HL-60 (cell line): ENCODE data around the gene PHIP.

Source experiments
- GABPA ChIP-seq: IDR thresholded peaks from 2 replicates; pipeline ENCODE4 v1.6.1; 2012; ENCODE audit warnings: low read depth
- POLR2AphosphoS5 ChIP-seq: IDR thresholded peaks from 2 replicates; pipeline ENCODE4 v1.6.1; 2012; ENCODE audit warnings: low read depth
- TF ChIP-seq, protein P1 (sequence below): IDR thresholded peaks from one replicate; pipeline ENCODE4 v1.5.1; 2011; ENCODE audit warnings: low read length, control low read depth, inconsistent platforms; ENCODE audit not compliant: insufficient read depth
- TF ChIP-seq, protein P2 (sequence below): IDR thresholded peaks from 2 replicates; pipeline ENCODE4 v1.6.1; 2012; ENCODE audit warnings: low read depth; ENCODE audit not compliant: insufficient replicate concordance

DNA sequence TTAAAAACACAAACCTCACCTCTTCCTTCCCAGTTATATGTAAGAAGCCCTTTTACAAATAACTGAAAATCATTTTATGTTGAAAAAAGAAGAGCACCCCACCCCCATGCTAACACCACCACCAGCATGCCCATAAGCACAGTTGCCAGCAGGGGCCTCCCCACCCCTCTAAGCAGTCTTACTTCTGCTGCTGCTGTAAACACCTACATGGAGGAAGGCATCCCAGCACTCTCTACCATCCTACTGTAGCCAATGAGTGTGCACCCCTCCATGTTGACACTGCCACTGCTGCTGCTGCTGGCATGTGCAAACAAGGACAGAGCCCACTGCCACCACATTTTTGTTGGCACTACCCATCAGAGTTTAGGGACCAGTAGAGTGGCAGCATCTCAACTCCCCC is 49.6 kb upstream of the PHIP start:
- TF ChIP-seq, protein P1, sequence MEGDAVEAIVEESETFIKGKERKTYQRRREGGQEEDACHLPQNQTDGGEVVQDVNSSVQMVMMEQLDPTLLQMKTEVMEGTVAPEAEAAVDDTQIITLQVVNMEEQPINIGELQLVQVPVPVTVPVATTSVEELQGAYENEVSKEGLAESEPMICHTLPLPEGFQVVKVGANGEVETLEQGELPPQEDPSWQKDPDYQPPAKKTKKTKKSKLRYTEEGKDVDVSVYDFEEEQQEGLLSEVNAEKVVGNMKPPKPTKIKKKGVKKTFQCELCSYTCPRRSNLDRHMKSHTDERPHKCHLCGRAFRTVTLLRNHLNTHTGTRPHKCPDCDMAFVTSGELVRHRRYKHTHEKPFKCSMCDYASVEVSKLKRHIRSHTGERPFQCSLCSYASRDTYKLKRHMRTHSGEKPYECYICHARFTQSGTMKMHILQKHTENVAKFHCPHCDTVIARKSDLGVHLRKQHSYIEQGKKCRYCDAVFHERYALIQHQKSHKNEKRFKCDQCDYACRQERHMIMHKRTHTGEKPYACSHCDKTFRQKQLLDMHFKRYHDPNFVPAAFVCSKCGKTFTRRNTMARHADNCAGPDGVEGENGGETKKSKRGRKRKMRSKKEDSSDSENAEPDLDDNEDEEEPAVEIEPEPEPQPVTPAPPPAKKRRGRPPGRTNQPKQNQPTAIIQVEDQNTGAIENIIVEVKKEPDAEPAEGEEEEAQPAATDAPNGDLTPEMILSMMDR, result no peak
- TF ChIP-seq POLR2AphosphoS5 (no peak), GABPA (no peak)
- TF ChIP-seq, protein P2, sequence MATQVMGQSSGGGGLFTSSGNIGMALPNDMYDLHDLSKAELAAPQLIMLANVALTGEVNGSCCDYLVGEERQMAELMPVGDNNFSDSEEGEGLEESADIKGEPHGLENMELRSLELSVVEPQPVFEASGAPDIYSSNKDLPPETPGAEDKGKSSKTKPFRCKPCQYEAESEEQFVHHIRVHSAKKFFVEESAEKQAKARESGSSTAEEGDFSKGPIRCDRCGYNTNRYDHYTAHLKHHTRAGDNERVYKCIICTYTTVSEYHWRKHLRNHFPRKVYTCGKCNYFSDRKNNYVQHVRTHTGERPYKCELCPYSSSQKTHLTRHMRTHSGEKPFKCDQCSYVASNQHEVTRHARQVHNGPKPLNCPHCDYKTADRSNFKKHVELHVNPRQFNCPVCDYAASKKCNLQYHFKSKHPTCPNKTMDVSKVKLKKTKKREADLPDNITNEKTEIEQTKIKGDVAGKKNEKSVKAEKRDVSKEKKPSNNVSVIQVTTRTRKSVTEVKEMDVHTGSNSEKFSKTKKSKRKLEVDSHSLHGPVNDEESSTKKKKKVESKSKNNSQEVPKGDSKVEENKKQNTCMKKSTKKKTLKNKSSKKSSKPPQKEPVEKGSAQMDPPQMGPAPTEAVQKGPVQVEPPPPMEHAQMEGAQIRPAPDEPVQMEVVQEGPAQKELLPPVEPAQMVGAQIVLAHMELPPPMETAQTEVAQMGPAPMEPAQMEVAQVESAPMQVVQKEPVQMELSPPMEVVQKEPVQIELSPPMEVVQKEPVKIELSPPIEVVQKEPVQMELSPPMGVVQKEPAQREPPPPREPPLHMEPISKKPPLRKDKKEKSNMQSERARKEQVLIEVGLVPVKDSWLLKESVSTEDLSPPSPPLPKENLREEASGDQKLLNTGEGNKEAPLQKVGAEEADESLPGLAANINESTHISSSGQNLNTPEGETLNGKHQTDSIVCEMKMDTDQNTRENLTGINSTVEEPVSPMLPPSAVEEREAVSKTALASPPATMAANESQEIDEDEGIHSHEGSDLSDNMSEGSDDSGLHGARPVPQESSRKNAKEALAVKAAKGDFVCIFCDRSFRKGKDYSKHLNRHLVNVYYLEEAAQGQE, result no peak
